Activated CD4-positive, alpha-beta T cell treated with anti-CD3 and anti-CD28 coated beads for 36 hours (primary cell): ENCODE measurements around the gene POMGNT2. TPM values are rescaled to one million over a fixed set of nuclear protein-coding genes. Genes with fewer than 3 reads are reported as not detected.

ENCODE experiments used
- ATAC-seq: fragments of 200-7000 bp; cut with Tn5 transposase; one replicate; pipeline ENCODE4 v1.10.0; 2021; ENCODE audit warnings: mild to moderate bottlenecking, moderate library complexity
- CTCF ChIA-PET: fragments of 350-600 bp; sonication (Branson Sonifier 250); formaldehyde crosslinking; loops from one replicate; lab custom pipeline; 2021; ENCODE audit warnings: antibody characterized with exemption; lab: Charles Lee
- POLR2A ChIA-PET: fragments of 350-600 bp; sonication (Branson Sonifier 250); formaldehyde crosslinking; loops from one replicate; lab custom pipeline; 2021; ENCODE audit warnings: antibody characterized with exemption, inconsistent platforms; lab: Charles Lee
- DNase-seq: peaks from one replicate; pipeline ENCODE4 v3.0.0-alpha.2; 2020
- H3K27ac Mint-ChIP-seq: one replicate; pipeline ENCODE4 v1.8.0; 2021; ENCODE audit warnings: mixed read lengths
- H3K27me3 Mint-ChIP-seq: one replicate; pipeline ENCODE4 v1.8.0; 2021; ENCODE audit warnings: mixed read lengths
- H3K36me3 Mint-ChIP-seq: one replicate; pipeline ENCODE4 v1.8.0; 2021; ENCODE audit warnings: low read depth, mixed read lengths
- H3K4me1 Mint-ChIP-seq: one replicate; pipeline ENCODE4 v1.8.0; 2021; ENCODE audit warnings: mixed read lengths
- H3K4me3 Mint-ChIP-seq: one replicate; pipeline ENCODE4 v1.8.0; 2021; ENCODE audit warnings: mild to moderate bottlenecking, moderate library complexity, mixed read lengths
- H3K9me3 Mint-ChIP-seq: one replicate; pipeline ENCODE4 v1.8.0; 2021; ENCODE audit warnings: low read depth, mixed read lengths
- intact Hi-C, 2 experiments: fragments of 100-400 bp; cut with DNase I in 1 of 2; cut with micrococcal nuclease in 1 of 2; formaldehyde crosslinking; loops; one replicate each; pipeline versions ENCODE4 v1.14.2 to v1.15.1; 2022 to 2024; cut with DNase I, micrococcal nuclease
- total RNA-seq, 2 experiments: library from RNA; stranded (reverse); gene quantifications; one replicate each; pipeline ENCODE4 v1.2.3, GENCODE V29; 2021

POMGNT2 gene
- total RNA-seq, 2 experiments from 2014 or later, result 8.3 to 8.6 TPM

DNA sequence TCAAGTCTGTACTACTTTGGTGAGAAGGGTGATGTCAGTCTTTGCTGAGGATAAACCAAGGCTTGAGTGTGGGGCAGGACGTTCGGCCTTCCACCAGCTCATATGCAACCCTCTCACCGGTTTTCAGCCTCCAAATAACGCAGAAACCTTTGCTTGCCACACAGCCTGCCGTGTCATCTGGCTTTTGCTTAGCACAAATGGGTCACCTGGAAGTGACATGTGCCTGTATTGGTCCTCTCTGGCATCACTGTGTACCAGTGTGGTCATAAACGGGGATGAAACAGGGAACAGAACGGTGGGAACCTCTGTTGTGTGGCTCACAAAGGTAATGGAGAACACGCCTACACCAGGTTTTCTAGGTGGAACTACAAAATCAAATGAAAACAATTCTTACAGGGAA, 7.1 kb downstream of the POMGNT2 start:
- no peak for ATAC-seq
- Mint-ChIP-seq H3K4me1 (peaks cover 4% of the 10 kb centered on the region), H3K27me3 (no peaks in the 10 kb centered on the region), H3K36me3 (no peaks in the 10 kb centered on the region), H3K9me3 (no peaks in the 10 kb centered on the region), H3K27ac (no peak overlapping the region), H3K4me3 (no peak overlapping the region)
- no peak for DNase-seq
- ChIA-PET CTCF (no interaction called here), POLR2A (no interaction called here)
- intact Hi-C loops, result no loop called here

DNA sequence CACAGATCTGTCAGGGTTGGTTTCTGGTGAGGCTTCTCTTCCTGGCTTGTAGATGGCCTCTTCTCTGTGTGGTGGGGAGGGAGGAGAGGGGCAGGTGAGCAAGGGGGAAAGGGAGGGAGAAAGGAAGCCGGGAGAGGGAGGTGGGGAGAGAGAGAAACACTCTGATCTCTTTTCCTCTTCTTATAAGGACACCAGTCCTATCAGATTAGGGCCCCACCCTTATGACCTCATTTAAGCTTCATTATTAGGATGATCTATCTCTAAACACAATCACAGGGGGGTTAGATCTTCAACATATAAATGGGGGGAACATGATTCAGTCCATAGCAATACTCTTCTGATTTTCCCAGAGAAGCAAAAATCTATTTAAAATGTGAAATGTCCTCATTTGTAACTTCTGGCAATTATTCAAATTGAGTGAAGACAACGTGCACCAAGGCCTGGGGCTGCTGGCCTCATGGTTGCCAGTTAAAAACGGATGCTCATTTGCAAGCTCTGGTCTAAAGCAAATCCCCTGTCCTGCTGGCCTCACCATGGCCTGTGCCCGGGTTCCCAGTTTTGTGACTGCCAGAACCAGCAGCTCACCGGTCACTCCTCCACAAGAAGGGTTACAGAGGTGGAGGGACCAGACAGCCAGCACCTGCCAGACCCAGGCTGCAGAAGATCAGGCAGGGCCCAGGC, 8.3 kb downstream of the POMGNT2 start:
- intact Hi-C loops, result no loop called here
- no peak overlapping the region for H3K4me3 Mint-ChIP-seq
- no peaks in the 10 kb centered on the region for H3K27me3 Mint-ChIP-seq
- H3K9me3 Mint-ChIP-seq, result no peaks in the 10 kb centered on the region
- CTCF ChIA-PET, result interaction anchor here (0.6 kb wide), 1 partner anchor 372 kb away, joined by 3 read pairs; no protein-coding TSS in a partner anchor
- POLR2A ChIA-PET, result no interaction called here
- DNase-seq (no peak), ATAC-seq (no peak)
- no peaks in the 10 kb centered on the region for H3K4me1 Mint-ChIP-seq
- no peak overlapping the region for H3K27ac Mint-ChIP-seq
- no peaks in the 10 kb centered on the region for H3K36me3 Mint-ChIP-seq

DNA sequence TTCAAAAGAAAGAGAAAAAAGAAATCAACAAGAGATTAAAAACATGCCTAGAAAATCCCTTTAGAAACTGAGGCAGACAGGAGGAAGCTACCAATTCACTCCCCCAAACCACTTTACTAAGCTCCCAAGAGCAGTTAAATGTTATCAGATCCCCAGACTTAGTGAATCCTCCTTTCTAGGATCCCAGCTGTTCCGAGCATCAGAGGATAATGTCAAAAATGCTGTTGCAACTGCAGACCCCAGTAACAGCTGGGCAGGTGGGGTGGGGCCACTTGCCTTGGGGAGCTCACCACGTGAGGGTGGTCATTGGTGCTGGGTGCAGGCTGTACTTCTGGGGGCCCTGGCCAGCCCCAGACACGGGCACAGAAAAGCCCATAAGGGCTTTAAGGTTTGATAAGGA, 9.1 kb downstream of the POMGNT2 start:
- ChIA-PET POLR2A (no interaction called here), CTCF (no interaction called here)
- Mint-ChIP-seq H3K36me3 (no peaks in the 10 kb centered on the region), H3K27me3 (no peaks in the 10 kb centered on the region), H3K9me3 (no peaks in the 10 kb centered on the region), H3K27ac (no peak overlapping the region), H3K4me3 (no peak overlapping the region), H3K4me1 (no peaks in the 10 kb centered on the region)
- ATAC-seq, result no peak
- intact Hi-C loops, result no loop called here
- no peak for DNase-seq

DNA sequence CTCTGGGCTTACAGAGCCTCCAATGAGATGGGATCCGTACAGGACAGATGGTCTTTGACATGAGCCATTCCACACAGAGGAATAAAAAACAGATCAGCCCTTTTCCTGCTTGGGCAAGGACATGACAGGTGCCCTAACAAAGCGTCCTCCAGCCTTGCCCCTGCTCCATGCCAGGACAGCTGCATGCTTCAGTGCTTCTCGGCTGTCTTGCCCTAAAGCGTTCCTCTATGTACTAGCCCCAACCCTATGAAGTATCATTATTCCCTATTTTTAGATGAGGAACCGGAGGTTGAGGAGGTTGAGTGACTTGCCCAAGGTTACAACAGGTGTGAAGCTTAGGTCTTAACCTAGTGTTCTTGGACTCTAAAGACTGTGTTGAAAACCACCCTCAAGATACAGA, 10.5 kb downstream of the POMGNT2 start:
- Mint-ChIP-seq H3K27ac (no peak overlapping the region), H3K36me3 (no peaks in the 10 kb centered on the region), H3K4me3 (no peak overlapping the region), H3K27me3 (no peaks in the 10 kb centered on the region), H3K9me3 (no peaks in the 10 kb centered on the region), H3K4me1 (no peaks in the 10 kb centered on the region)
- no peak for DNase-seq
- CTCF ChIA-PET, result no interaction called here
- ATAC-seq, result no peak
- POLR2A ChIA-PET, result no interaction called here
- intact Hi-C loops, result no loop called here

DNA sequence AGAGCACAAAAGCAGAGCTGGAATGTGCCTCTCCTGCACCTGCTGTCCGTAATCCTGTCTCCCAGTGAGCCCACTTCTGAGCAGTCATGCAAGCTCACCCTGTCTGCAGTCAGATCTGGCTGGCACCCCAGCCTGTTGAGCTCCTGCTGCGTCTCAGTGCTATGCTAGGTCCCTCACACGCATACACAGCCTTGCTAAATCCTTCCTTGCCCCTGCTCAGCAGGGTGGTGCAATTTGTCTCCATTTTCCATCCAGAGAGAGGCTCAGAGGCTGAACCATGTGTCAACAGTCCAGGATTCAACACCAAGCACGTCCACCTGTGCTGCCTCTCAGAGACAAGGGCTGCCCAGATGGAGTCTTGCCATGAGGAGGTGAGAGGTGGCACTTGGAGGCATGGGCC, 11.0 kb downstream of the POMGNT2 start:
- ChIA-PET POLR2A (no interaction called here), CTCF (no interaction called here)
- H3K27ac Mint-ChIP-seq, result no peak overlapping the region
- H3K27me3 Mint-ChIP-seq, result no peaks in the 10 kb centered on the region
- no peaks in the 10 kb centered on the region for H3K9me3 Mint-ChIP-seq
- DNase-seq (no peak), ATAC-seq (no peak)
- intact Hi-C loops, result no loop called here
- no peaks in the 10 kb centered on the region for H3K4me1 Mint-ChIP-seq
- H3K36me3 Mint-ChIP-seq, result no peaks in the 10 kb centered on the region
- H3K4me3 Mint-ChIP-seq, result no peak overlapping the region

DNA sequence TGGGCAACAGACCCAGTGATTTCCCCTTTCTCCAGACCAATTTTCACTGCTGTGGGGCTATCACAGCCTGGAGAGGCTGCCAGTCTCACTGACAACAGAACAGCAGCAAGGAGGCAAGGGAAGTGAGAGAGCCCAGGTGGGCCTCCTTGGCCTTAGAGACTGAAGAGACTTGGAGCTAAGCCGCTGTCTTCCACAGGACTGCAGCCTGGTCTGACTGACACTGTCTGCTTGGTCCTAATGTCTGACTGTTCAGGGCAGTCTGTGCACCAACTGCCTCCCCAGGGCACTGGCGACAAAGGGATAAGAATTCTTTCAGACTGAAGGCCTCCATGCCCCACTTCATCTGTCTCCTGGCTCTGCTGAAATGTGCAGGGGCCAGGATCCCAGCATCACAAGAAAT, 11.5 kb downstream of the POMGNT2 start:
- Mint-ChIP-seq H3K9me3 (no peaks in the 10 kb centered on the region), H3K4me1 (no peaks in the 10 kb centered on the region), H3K27me3 (no peaks in the 10 kb centered on the region), H3K36me3 (no peaks in the 10 kb centered on the region), H3K27ac (no peak overlapping the region), H3K4me3 (no peak overlapping the region)
- CTCF ChIA-PET, result no interaction called here
- DNase-seq (no peak), ATAC-seq (no peak)
- POLR2A ChIA-PET, result no interaction called here
- intact Hi-C loops, result no loop called here

DNA sequence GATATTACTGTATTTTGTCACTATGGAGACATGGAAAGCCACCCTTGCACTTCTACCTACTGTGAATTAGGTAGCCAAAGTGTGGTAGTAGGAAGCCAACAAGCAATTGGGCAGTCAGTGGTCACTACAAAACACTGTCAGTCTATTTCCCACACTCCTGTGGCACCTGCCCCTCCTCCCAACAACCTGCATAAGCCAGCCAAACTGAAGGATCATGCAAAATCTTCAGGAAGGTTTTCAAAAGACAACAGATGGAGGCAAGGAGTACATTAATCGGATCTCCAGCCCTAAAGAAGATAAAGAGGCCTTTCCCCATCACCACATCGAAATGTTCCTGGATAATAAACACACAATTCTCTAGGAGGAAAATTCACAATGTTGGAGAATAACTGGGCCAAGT, 11.9 kb downstream of the POMGNT2 start:
- intact Hi-C loops, result no loop called here
- Mint-ChIP-seq H3K27ac (no peak overlapping the region), H3K9me3 (no peaks in the 10 kb centered on the region), H3K27me3 (no peaks in the 10 kb centered on the region), H3K4me1 (no peaks in the 10 kb centered on the region), H3K36me3 (no peaks in the 10 kb centered on the region), H3K4me3 (no peak overlapping the region)
- DNase-seq (no peak), ATAC-seq (no peak)
- ChIA-PET POLR2A (no interaction called here), CTCF (no interaction called here)

DNA sequence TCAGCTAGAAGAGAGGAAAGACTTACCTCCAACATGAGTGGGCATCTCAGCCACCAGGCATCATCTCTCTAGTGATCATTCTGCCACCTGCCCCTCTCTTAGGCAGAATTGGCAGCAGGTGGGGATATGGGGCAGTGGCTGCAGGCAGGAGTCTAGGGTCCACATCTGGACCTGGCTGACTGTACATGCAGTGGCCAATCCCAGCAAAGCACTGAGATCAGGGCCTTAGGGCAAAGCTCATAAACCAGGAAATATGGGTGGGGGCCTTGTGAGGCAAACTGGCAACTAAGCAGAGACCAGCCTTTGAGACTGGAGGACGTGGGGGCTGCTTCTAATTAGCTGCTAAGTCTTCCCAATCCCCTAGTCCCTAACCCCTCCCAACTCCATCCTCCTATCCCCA, 12.9 kb downstream of the POMGNT2 start:
- Mint-ChIP-seq H3K9me3 (no peaks in the 10 kb centered on the region), H3K4me1 (no peaks in the 10 kb centered on the region), H3K36me3 (no peaks in the 10 kb centered on the region), H3K4me3 (no peak overlapping the region), H3K27me3 (no peaks in the 10 kb centered on the region), H3K27ac (no peak overlapping the region)
- ATAC-seq, result no peak
- ChIA-PET POLR2A (no interaction called here), CTCF (interaction anchor here (0.6 kb wide), 1 partner anchor 282 kb away, joined by 4 read pairs; no protein-coding TSS in a partner anchor)
- intact Hi-C loops, result no loop called here
- no peak for DNase-seq

DNA sequence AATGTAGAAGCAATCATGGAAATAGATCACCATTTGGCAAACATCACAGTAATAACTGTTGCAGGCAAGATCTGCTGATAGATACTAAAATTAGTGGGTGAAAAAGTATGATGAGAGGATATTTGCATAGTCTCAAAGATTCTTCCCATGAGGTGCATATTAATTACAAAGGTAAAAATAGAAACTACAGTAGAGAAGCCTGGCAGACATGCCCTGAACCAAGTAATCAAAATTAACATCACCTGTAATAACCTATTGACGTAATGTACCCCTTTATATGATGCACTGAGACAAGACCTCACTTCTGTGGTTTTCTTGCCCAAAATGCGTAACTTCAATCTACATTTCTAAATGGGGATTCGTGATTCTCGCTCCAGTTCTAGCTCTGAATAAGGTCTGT, 14.4 kb downstream of the POMGNT2 start:
- no peak for ATAC-seq
- intact Hi-C loops, result no loop called here
- peaks cover 5% of the 10 kb centered on the region for H3K4me1 Mint-ChIP-seq
- H3K27ac Mint-ChIP-seq, result no peak overlapping the region
- ChIA-PET CTCF (interaction anchor here (0.7 to 1.6 kb wide), 4 partner anchors 10 to 129 kb away, joined by 3 to 4 read pairs (median 3); no protein-coding TSS in a partner anchor), POLR2A (no interaction called here)
- no peaks in the 10 kb centered on the region for H3K27me3 Mint-ChIP-seq
- no peaks in the 10 kb centered on the region for H3K9me3 Mint-ChIP-seq
- no peak overlapping the region for H3K4me3 Mint-ChIP-seq
- no peaks in the 10 kb centered on the region for H3K36me3 Mint-ChIP-seq
- no peak for DNase-seq

DNA sequence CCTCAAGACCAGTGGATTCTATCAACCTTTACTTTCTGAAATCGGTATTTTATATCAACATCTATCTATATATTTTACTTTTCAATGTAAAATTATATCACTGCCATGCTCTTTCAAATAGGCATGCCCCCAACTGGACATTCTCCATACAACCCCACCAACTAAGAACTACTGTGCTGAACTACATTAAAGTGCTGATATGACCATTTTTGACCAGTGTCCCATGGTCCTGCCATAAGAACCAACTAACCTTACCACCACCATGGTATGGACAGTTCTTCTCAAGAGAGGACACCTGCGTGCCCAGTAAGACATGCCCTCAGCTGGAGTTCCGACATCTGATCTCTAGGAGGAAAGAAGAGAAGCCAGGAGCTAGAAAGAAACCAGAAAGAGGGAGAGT, 15.6 kb downstream of the POMGNT2 start:
- no peak overlapping the region for H3K4me3 Mint-ChIP-seq

DNA sequence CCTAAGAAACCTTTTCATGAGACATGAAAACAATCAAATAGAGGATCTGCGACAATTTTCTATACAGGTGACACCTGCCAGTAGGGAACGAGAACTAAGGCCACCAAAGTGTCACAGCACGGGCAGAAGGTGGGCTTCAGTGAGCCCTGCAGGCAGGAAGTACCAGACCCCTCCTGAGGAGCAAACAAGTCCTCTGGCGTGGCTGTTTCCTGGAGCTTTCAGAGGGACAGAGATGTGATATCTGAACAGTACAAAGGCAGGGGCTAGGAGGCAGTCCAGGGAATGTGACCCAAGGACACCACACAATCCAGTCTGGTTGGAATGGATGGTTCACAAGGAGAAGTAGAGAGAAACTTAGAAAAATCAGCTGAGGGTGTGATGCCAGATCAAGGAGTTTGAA, 16.8 kb downstream of the POMGNT2 start:
- Mint-ChIP-seq H3K4me3 (no peak overlapping the region), H3K9me3 (no peaks in the 10 kb centered on the region), H3K4me1 (peaks cover 7% of the 10 kb centered on the region), H3K27me3 (no peaks in the 10 kb centered on the region), H3K36me3 (peaks cover 2% of the 10 kb centered on the region), H3K27ac (no peak overlapping the region)
- DNase-seq (no peak), ATAC-seq (no peak)
- ChIA-PET POLR2A (no interaction called here), CTCF (interaction anchor here (0.6 kb wide), 1 partner anchor 539 kb away, joined by 3 read pairs; no protein-coding TSS in a partner anchor)
- intact Hi-C loops, result no loop called here

More for the DNA sequence above, 15.6 kb downstream of the POMGNT2 start:
- DNase-seq (no peak), ATAC-seq (no peak)
- CTCF ChIA-PET, result no interaction called here
- Mint-ChIP-seq H3K4me1 (peaks cover 7% of the 10 kb centered on the region), H3K36me3 (no peaks in the 10 kb centered on the region), H3K27ac (no peak overlapping the region), H3K9me3 (no peaks in the 10 kb centered on the region), H3K27me3 (no peaks in the 10 kb centered on the region)
- POLR2A ChIA-PET, result no interaction called here
- intact Hi-C loops, result no loop called here

DNA sequence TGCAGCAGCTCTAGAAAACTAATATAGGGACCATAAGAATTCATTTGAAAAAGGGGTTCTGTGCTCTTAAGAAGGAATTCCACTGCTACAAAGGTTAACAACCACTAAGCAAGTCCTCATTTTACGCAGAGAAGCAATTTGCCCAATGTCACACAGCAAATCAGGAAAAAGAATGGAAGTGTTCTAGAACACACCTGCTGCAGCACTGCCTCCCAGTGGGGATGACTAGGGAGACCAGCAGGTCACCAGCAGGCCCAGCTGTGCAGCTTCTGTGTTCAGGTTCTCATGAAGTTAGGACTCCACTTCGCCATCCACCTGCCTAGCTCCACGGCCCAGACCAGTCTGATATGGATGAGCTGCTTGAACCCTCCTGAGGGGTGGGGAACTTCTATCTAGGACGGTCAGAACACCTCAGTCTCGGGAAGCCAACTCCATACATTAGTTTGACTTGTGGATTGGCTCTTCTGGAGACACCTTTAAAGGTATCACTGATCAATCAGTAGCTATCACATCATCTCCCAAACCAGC, 18.6 kb downstream of the POMGNT2 start:
- Mint-ChIP-seq H3K27ac (no peak overlapping the region), H3K4me1 (peaks cover 7% of the 10 kb centered on the region), H3K36me3 (peaks cover 7% of the 10 kb centered on the region), H3K9me3 (no peaks in the 10 kb centered on the region), H3K4me3 (no peak overlapping the region), H3K27me3 (no peaks in the 10 kb centered on the region)
- DNase-seq, result peak; percentile 24
- POLR2A ChIA-PET, result no interaction called here
- CTCF ChIA-PET, result interaction anchor here (0.8 to 1.2 kb wide), 2 partner anchors 16 to 125 kb away, joined by 3 to 5 read pairs; no protein-coding TSS in a partner anchor
- intact Hi-C loops, result no loop called here
- no peak for ATAC-seq
